BJ (cell line): Measurements from ENCODE around the gene PTPRG. TPM values are rescaled to one million over a fixed set of nuclear protein-coding genes. Genes with fewer than 3 reads are reported as not detected.

ENCODE experiments used
- CTCF ChIA-PET: fragments of 350-600 bp; formaldehyde crosslinking; extraction: SDS; loops from one replicate; lab custom pipeline; 2021; ENCODE audit warnings: antibody characterized with exemption, inconsistent platforms; lab: Yijun Ruan, JAX
- POLR2A ChIA-PET: fragments of 300-600 bp; sonication (Branson Sonifier 250); formaldehyde crosslinking; extraction: SDS; loops from one replicate; lab custom pipeline; 2021; ENCODE audit warnings: antibody characterized with exemption; lab: Charles Lee
- DNase-seq: peaks from one replicate; pipeline ENCODE4 v3.0.0-alpha.2; 2011; ENCODE audit warnings: low read depth
- H3K27me3 ChIP-seq: 2 replicates; pipeline ENCODE4 v1.6.0; 2011; ENCODE audit warnings: low read length; ENCODE audit not compliant: control insufficient read depth, insufficient read depth
- H3K36me3 ChIP-seq: 2 replicates; pipeline ENCODE4 v1.5.1; 2011; ENCODE audit warnings: low read length; ENCODE audit not compliant: control insufficient read depth, insufficient read depth
- H3K4me3 ChIP-seq: 2 replicates; pipeline ENCODE4 v1.5.1; 2011; ENCODE audit warnings: low read depth, mild to moderate bottlenecking, control low read depth, low read length
- polyA plus RNA-seq: library from polyadenylated mRNA; depleted of rRNA; stranded (reverse); fragments of >200 nt; gene quantifications from 2 replicates; pipeline ENCODE4 v1.2.3, GENCODE V29; 2011
- TF ChIP-seq, protein P1 (sequence below): IDR thresholded peaks from 2 replicates; pipeline ENCODE4 v1.5.1; 2011; ENCODE audit warnings: low read depth, mild to moderate bottlenecking, control low read depth, inconsistent platforms, low read length, moderate library complexity; ENCODE audit not compliant: insufficient read depth

Gene PTPRG
- polyA plus RNA-seq, 1 experiment: 20.8 TPM

GRCh38 chr3:61864886-61865285 is 303.5 kb downstream of the PTPRG start:
- TF ChIP-seq, protein P1, sequence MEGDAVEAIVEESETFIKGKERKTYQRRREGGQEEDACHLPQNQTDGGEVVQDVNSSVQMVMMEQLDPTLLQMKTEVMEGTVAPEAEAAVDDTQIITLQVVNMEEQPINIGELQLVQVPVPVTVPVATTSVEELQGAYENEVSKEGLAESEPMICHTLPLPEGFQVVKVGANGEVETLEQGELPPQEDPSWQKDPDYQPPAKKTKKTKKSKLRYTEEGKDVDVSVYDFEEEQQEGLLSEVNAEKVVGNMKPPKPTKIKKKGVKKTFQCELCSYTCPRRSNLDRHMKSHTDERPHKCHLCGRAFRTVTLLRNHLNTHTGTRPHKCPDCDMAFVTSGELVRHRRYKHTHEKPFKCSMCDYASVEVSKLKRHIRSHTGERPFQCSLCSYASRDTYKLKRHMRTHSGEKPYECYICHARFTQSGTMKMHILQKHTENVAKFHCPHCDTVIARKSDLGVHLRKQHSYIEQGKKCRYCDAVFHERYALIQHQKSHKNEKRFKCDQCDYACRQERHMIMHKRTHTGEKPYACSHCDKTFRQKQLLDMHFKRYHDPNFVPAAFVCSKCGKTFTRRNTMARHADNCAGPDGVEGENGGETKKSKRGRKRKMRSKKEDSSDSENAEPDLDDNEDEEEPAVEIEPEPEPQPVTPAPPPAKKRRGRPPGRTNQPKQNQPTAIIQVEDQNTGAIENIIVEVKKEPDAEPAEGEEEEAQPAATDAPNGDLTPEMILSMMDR: no peak
- CTCF ChIA-PET: interaction anchor here (1.5 to 1.6 kb wide), 2 partner anchors 299 to 324 kb away, joined by 5 read pairs; no protein-coding TSS in a partner anchor
- no peaks in the 10 kb centered on the region for H3K36me3 ChIP-seq
- H3K4me3 ChIP-seq: no peak overlapping the region
- DNase-seq: no peak
- no peaks in the 10 kb centered on the region for H3K27me3 ChIP-seq
- POLR2A ChIA-PET: no interaction called here

DNA sequence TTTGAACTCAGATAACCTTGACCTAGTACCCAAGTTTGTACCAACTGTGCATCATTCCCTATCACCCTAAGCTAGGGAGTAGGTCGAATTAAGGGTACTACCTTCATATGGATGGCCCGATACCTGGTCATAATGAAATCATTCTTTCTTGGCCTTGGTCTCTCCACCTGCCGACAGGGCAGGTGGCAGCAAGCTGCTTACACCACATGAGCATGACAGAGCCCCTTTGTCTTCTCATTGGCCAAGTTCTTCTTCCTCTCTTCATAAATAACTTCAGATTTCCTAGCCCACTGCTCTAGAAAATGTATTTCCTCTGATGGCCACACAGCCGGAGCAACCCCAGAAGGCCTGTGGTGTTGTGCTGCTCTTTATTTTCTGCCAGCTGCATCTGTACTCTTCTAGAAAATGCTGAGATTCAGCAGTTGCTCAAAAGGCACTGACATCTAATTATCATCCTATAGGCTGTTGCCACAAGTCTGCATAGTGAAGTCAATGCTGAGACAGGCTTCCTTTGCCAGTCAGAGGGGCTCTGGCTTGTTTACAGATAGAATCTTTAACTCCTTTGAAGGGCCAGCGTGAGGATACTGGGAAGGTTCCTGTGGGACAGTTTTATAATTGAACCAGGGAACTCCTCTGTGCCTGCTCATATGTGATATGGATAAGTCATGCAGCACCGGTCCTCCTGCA is 304.2 kb downstream of the PTPRG start:
- TF ChIP-seq, protein P1: no peak
- Histone ChIP-seq H3K4me3 (no peak overlapping the region), H3K36me3 (no peaks in the 10 kb centered on the region), H3K27me3 (no peaks in the 10 kb centered on the region)
- DNase-seq: no peak
- CTCF ChIA-PET: interaction anchor here (1.5 to 1.6 kb wide), 2 partner anchors 300 to 323 kb away, joined by 5 read pairs; no protein-coding TSS in a partner anchor
- POLR2A ChIA-PET: interaction anchor here (0.6 kb wide), 1 partner anchor 107 kb away, joined by 3 read pairs; no protein-coding TSS in a partner anchor

GRCh38 chr3:61866153-61866542 is 304.8 kb downstream of the PTPRG start:
- TF ChIP-seq, protein P1: no peak
- Histone ChIP-seq H3K4me3 (no peak overlapping the region), H3K27me3 (no peaks in the 10 kb centered on the region), H3K36me3 (no peaks in the 10 kb centered on the region)
- CTCF ChIA-PET: interaction anchor here (1.4 kb wide), 1 partner anchor 8 kb away, joined by 3 read pairs; no protein-coding TSS in a partner anchor
- POLR2A ChIA-PET: no interaction called here
- no peak for DNase-seq

- Histone ChIP-seq H3K27me3 (no peaks in the 10 kb centered on the region), H3K36me3 (no peaks in the 10 kb centered on the region), H3K4me3 (no peak overlapping the region)
- POLR2A ChIA-PET: no interaction called here
- no peak for DNase-seq
- TF ChIP-seq, protein P1: no peak
- CTCF ChIA-PET: interaction anchor here (0.5 to 1.4 kb wide), 5 partner anchors 9 to 379 kb away, joined by 3 read pairs; no protein-coding TSS in a partner anchor
Observed at GRCh38 chr3:61866961-61867461, 305.6 kb downstream of the PTPRG start.

DNA sequence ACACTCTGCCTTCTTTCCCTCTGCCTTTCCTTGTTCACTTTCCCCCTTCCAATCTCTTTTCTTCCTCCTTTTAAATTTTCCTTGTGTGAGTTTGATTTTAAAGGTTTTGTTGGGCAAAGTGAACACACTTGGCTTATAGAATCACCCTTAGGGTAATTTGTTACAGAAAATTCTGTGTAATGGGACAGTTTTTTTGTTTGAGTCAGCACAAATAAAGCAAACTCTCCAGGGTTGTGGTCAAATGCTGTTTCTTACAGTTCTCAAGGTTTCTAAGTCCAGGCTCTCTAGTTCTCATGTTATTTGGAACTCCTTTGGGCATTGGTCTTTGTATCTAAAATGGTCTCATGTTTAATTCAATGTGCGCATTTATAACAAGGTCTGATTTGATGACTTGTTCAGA is 307.1 kb downstream of the PTPRG start:
- Histone ChIP-seq H3K27me3 (no peaks in the 10 kb centered on the region), H3K4me3 (no peak overlapping the region), H3K36me3 (no peaks in the 10 kb centered on the region)
- CTCF ChIA-PET: no interaction called here
- DNase-seq: no peak
- TF ChIP-seq, protein P1: no peak
- POLR2A ChIA-PET: no interaction called here
